Left lung (tissue), 10 donors: ENCODE measurements around the gene SERTAD2. TPM values are rescaled to one million over a fixed set of nuclear protein-coding genes. Genes with fewer than 3 reads are reported as not detected.

Experiments
- ATAC-seq: fragments of 200-7000 bp; cut with Tn5 transposase; one replicate; pipeline ENCODE4 v1.9.1; 2020; ENCODE audit warnings: moderate library complexity
- DNase-seq, 4 donors: peaks; one replicate each; pipeline ENCODE4 v3.0.0-alpha.2; 2013 to 2020
- H3K27ac ChIP-seq, 2 donors: fragments of 200-600 bp; sonication (generic) in 1 of 2; one replicate each; pipeline versions ENCODE4 v1.5.0 to v1.8.0; 2020 to 2021
- H3K27me3 ChIP-seq, 2 donors: fragments of 200-600 bp; sonication (generic) in 1 of 2; one replicate each; pipeline versions ENCODE4 v1.5.0 to v1.8.0; 2020 to 2021
- H3K36me3 ChIP-seq, 2 donors: fragments of 200-600 bp; sonication (generic) in 1 of 2; one replicate each; pipeline versions ENCODE4 v1.5.0 to v1.8.0; 2020 to 2021
- H3K4me1 ChIP-seq, 2 donors: fragments of 200-600 bp; one replicate each; pipeline ENCODE4 v1.8.0; 2021
- H3K4me3 ChIP-seq, 2 donors: fragments of 200-600 bp; sonication (generic) in 1 of 2; one replicate each; pipeline versions ENCODE4 v1.5.0 to v1.8.0; 2020 to 2021; ENCODE audit warnings: mild to moderate bottlenecking in 1 of 2
- H3K9me3 ChIP-seq, 2 donors: fragments of 200-600 bp; sonication (generic) in 1 of 2; one replicate each; pipeline versions ENCODE4 v1.5.0 to v1.8.0; 2020 to 2021
- CTCF ChIP-seq, 2 donors: fragments of 200-600 bp; sonication (generic) in 1 of 2; IDR thresholded peaks; one replicate each; pipeline versions ENCODE4 v1.5.0 to v1.8.0; 2021; ENCODE audit warnings: antibody characterized with exemption in 2 of 2
- intact Hi-C, 2 donors: fragments of 100-400 bp; cut with DNase I; formaldehyde crosslinking; loops; one replicate each; pipeline versions ENCODE4 v1.11.2 to v1.14.2; 2022
- polyA plus RNA-seq, 6 donors: library from polyadenylated mRNA; unstranded; fragments of 120-200 nt; gene quantifications; one replicate each; pipeline ENCODE4 v1.2.1, GENCODE V29; 2013; ENCODE audit not compliant: insufficient read length in 6 of 6
- total RNA-seq, 2 donors: library from RNA; stranded (reverse); fragmentation: NEBNext Ultra II Directional; extraction: Animal tissue kit (Norgen Biotek cat#: 25700); gene quantifications; one replicate each; pipeline ENCODE4 v1.2.1, GENCODE V29; 2021
- donor health status: DM: no; HTN: yes; CAD: no.
- donor health status: DM: no; HTN: no; CAD: no.

SERTAD2 gene
- total and polyA plus RNA-seq, 8 donors = 17.9 to 28.0 (median 26.4) TPM

GRCh38 chr2:64586054-64586453, 67.7 kb downstream of the SERTAD2 start:
- intact Hi-C loops = loop anchor here in 1 of 2 donors (5.0 kb wide), 1 partner anchor 286 kb away; no protein-coding TSS in a partner anchor
- H3K4me1 ChIP-seq = peaks cover 4 to 15% of the 10 kb centered on the region in 2 donors
- no peak for TF ChIP-seq CTCF (IDR thresholded peaks at IDR 0.05)
- H3K27ac ChIP-seq = no peak overlapping the region
- no peak overlapping the region for H3K4me3 ChIP-seq
- peaks cover 0 to 52% of the 10 kb centered on the region in 2 donors for H3K36me3 ChIP-seq
- ATAC-seq = no peak
- H3K9me3 ChIP-seq = no peaks in the 10 kb centered on the region
- no peak for DNase-seq
- no peaks in the 10 kb centered on the region for H3K27me3 ChIP-seq

- Histone ChIP-seq H3K4me3 (no peak overlapping the region), H3K36me3 (peaks cover 0 to 57% of the 10 kb centered on the region in 2 donors), H3K9me3 (no peaks in the 10 kb centered on the region), H3K27ac (no peak overlapping the region), H3K27me3 (no peaks in the 10 kb centered on the region), H3K4me1 (peaks cover 4 to 14% of the 10 kb centered on the region in 2 donors)
- intact Hi-C loops = no loop called here
- DNase-seq = no peak
- ATAC-seq = no peak
- TF ChIP-seq CTCF (IDR thresholded peaks at IDR 0.05) = no peak
These were observed 70.9 kb downstream of the SERTAD2 start for GRCh38 chr2:64582774-64583340.

- H3K36me3 ChIP-seq = peaks cover 0 to 62% of the 10 kb centered on the region in 2 donors
These were observed 71.8 kb downstream of the SERTAD2 start for GRCh38 chr2:64581777-64582539.

More at GRCh38 chr2:64581777-64582539, 71.8 kb downstream of the SERTAD2 start:
- Histone ChIP-seq H3K27me3 (no peaks in the 10 kb centered on the region), H3K4me3 (no peak overlapping the region), H3K27ac (no peak overlapping the region), H3K4me1 (peaks cover 3 to 5% of the 10 kb centered on the region in 2 donors), H3K9me3 (no peaks in the 10 kb centered on the region)
- TF ChIP-seq CTCF (IDR thresholded peaks at IDR 0.05) = no peak
- intact Hi-C loops = no loop called here
- DNase-seq (no peak), ATAC-seq (no peak)

Other genes starting within 250 kb of the SERTAD2 start
- 10 to 100 TPM; 33.5 to 34.1 TPM for gene LGALSL, start 199.8 kb downstream of the SERTAD2 start, total RNA-seq
- 100 to 1,000 TPM in 2 of 6 donors, 10 to 100 TPM in 4; 76.7 to 116 (median 97.0) TPM for gene LGALSL, start 199.8 kb downstream of the SERTAD2 start, polyA plus RNA-seq
- 10 to 100 TPM; 29.9 to 33.7 TPM for gene AFTPH, start 129.6 kb downstream of the SERTAD2 start, total RNA-seq
- 10 to 100 TPM; 50.2 to 66.4 (median 55.3) TPM for gene AFTPH, start 129.6 kb downstream of the SERTAD2 start, polyA plus RNA-seq